Effector memory CD4-positive, alpha-beta T cell (primary cell): ENCODE results near the gene FAM72D.
"Not testable (repeated sequence)": the region's sequence is repeated elsewhere in the genome, so short reads cannot be mapped to it uniquely, and the experiment has no call there.

Source experiments
- DNase-seq, 3 donors: peaks; one replicate each; pipeline ENCODE4 v3.0.0-alpha.2; 2020
- H3K27ac ChIP-seq: 2 replicates; pipeline ENCODE4 v1.7.0; 2013; ENCODE audit warnings: mild to moderate bottlenecking, low read length, moderate library complexity; ENCODE audit not compliant: insufficient read depth, poor library complexity, severe bottlenecking
- H3K27me3 ChIP-seq: replicated peaks from 2 replicates; pipeline ENCODE4 v1.7.0; 2013; ENCODE audit warnings: mild to moderate bottlenecking, low read length; ENCODE audit not compliant: insufficient read depth, control insufficient read depth, poor library complexity, severe bottlenecking
- H3K36me3 ChIP-seq: 2 replicates; pipeline ENCODE4 v1.7.0; 2013; ENCODE audit warnings: mild to moderate bottlenecking, low read length, moderate library complexity; ENCODE audit not compliant: control insufficient read depth, insufficient read depth
- H3K4me1 ChIP-seq: 2 replicates; pipeline ENCODE4 v1.7.0; 2013; ENCODE audit warnings: low read length, mild to moderate bottlenecking; ENCODE audit not compliant: control insufficient read depth, insufficient read depth, poor library complexity, severe bottlenecking
- H3K4me3 ChIP-seq: 2 replicates; pipeline ENCODE4 v1.7.0; 2013; ENCODE audit warnings: low read length, low read depth, mild to moderate bottlenecking; ENCODE audit not compliant: insufficient read depth, poor library complexity, severe bottlenecking
- H3K9me3 ChIP-seq: 2 replicates; pipeline ENCODE4 v1.7.0; 2013; ENCODE audit warnings: mild to moderate bottlenecking, low read length, moderate library complexity; ENCODE audit not compliant: control insufficient read depth

The FAM72D gene

GRCh38 chr1:145082483-145083255 lies 13.1 kb upstream of the FAM72D start:
- not testable (repeated sequence) for H3K4me3 ChIP-seq, H3K27me3 ChIP-seq, H3K4me1 ChIP-seq, H3K36me3 ChIP-seq, H3K9me3 ChIP-seq, H3K27ac ChIP-seq, DNase-seq

GRCh38 chr1:145093517-145094149 lies 2.1 kb upstream of the FAM72D start:
- not testable (repeated sequence) for H3K36me3 ChIP-seq, H3K9me3 ChIP-seq, H3K27ac ChIP-seq, H3K27me3 ChIP-seq, H3K4me1 ChIP-seq, DNase-seq
- peak overlapping the region; percentile 25 for H3K4me3 ChIP-seq

- H3K4me1 ChIP-seq, H3K27me3 ChIP-seq, H3K9me3 ChIP-seq, H3K36me3 ChIP-seq, H3K27ac ChIP-seq, H3K4me3 ChIP-seq: not testable (repeated sequence)
- DNase-seq = peak in 1 of 3 donors; percentile 0
Measured at GRCh38 chr1:145094655-145095211, 1.0 kb upstream of the FAM72D start.

GRCh38 chr1:145101725-145102124 lies 6.0 kb downstream of the FAM72D start:
- not testable (repeated sequence) for DNase-seq, H3K4me1 ChIP-seq, H3K4me3 ChIP-seq, H3K27ac ChIP-seq, H3K36me3 ChIP-seq, H3K27me3 ChIP-seq, H3K9me3 ChIP-seq

- not testable (repeated sequence) for H3K4me3 ChIP-seq, H3K27me3 ChIP-seq, H3K36me3 ChIP-seq, H3K4me1 ChIP-seq, H3K9me3 ChIP-seq, H3K27ac ChIP-seq, DNase-seq
Measured at GRCh38 chr1:145103294-145103693, 7.5 kb downstream of the FAM72D start.

- not testable (repeated sequence) for H3K4me3 ChIP-seq, H3K27ac ChIP-seq, H3K27me3 ChIP-seq, H3K4me1 ChIP-seq, H3K36me3 ChIP-seq, H3K9me3 ChIP-seq, DNase-seq
Measured at GRCh38 chr1:145111674-145112073, 15.9 kb downstream of the FAM72D start.

- not testable (repeated sequence) for H3K9me3 ChIP-seq, H3K4me3 ChIP-seq, H3K4me1 ChIP-seq, H3K27ac ChIP-seq, DNase-seq, H3K27me3 ChIP-seq, H3K36me3 ChIP-seq
Measured at GRCh38 chr1:145112703-145113102, 16.9 kb downstream of the FAM72D start.

GRCh38 chr1:145114560-145115057 lies 18.8 kb downstream of the FAM72D start:
- not testable (repeated sequence) for H3K36me3 ChIP-seq, H3K9me3 ChIP-seq, DNase-seq, H3K27ac ChIP-seq, H3K4me3 ChIP-seq, H3K4me1 ChIP-seq, H3K27me3 ChIP-seq

- not testable (repeated sequence) for H3K9me3 ChIP-seq, H3K36me3 ChIP-seq, DNase-seq, H3K27ac ChIP-seq, H3K4me1 ChIP-seq, H3K4me3 ChIP-seq, H3K27me3 ChIP-seq
Measured at GRCh38 chr1:145115587-145116493, 20.1 kb downstream of the FAM72D start.
